Large intestine (tissue), 3 donors: ENCODE data around the gene COL6A3. TPM values are rescaled to one million over a fixed set of nuclear protein-coding genes. Genes with fewer than 3 reads are reported as not detected.

Source experiments
- DNase-seq, 2 donors: peaks; one replicate each; pipeline versions ENCODE4 v3.0.0 to v3.0.0-alpha.2; 2013
- H3K27ac ChIP-seq: one replicate; pipeline ENCODE4 v1.5.1; 2013; ENCODE audit warnings: low read length
- H3K27me3 ChIP-seq: 2 replicates; pipeline ENCODE4 v1.6.1; 2013; ENCODE audit warnings: low read length; ENCODE audit not compliant: control insufficient read depth, insufficient read depth
- H3K36me3 ChIP-seq: 2 replicates; pipeline ENCODE4 v1.6.1; 2013; ENCODE audit warnings: low read length; ENCODE audit not compliant: control insufficient read depth, insufficient read depth
- H3K4me1 ChIP-seq: one replicate; pipeline ENCODE4 v1.6.1; 2013; ENCODE audit warnings: low read length; ENCODE audit not compliant: control insufficient read depth, insufficient read depth
- H3K4me3 ChIP-seq: one replicate; pipeline ENCODE4 v1.5.1; 2013; ENCODE audit warnings: low read length
- H3K9me3 ChIP-seq: one replicate; pipeline ENCODE4 v1.6.1; 2013; ENCODE audit warnings: mild to moderate bottlenecking, low read depth, low read length, moderate library complexity; ENCODE audit not compliant: control insufficient read depth
- WGBS: methylation state at CpG from one replicate; pipeline ENCODE4 v1.1.5; 2013; ENCODE audit warnings: low lambda C conversion rate; ENCODE audit not compliant: insufficient coverage; 5-methylcytosine and 5-hydroxymethylcytosine counted together
- polyA plus RNA-seq: library from polyadenylated mRNA; unstranded; fragments of 120-200 nt; gene quantifications from one replicate; pipeline ENCODE4 v1.2.1, GENCODE V29; 2013

The COL6A3 gene
- polyA plus RNA-seq, 1 donor = 127 TPM

DNA sequence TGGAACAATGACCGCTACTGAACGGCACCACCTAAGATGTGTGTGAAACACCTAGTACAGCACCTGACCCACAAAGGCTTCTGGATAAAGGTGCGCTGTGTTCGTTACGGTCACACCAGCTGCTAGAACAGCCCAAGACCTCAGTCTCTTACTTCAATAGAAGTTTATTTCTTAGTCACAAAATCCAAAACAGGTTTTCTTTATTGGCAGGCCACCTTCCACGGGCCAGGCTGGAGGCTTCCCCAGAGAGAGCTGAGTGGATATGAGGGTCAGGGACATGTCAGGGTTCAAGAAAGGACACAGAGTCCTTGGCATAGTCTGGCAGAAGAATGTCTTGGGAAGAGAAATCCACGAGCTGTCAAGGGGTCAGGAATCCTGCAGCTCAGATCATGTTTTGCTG lies 92.2 kb downstream of the COL6A3 start:
- Histone ChIP-seq H3K4me3 (no peak overlapping the region), H3K9me3 (no peaks in the 10 kb centered on the region), H3K27me3 (no peaks in the 10 kb centered on the region), H3K36me3 (peaks cover 10% of the 10 kb centered on the region), H3K27ac (no peak overlapping the region), H3K4me1 (peaks cover 16% of the 10 kb centered on the region)
- WGBS = 67% methylated on average over 1 of the region's 7 CpGs
- no peak for DNase-seq

GRCh38 chr2:237320801-237321560 lies 93.0 kb downstream of the COL6A3 start:
- WGBS = 63% methylated on average over 1 of the region's 11 CpGs
- H3K4me1 ChIP-seq = peaks cover 20% of the 10 kb centered on the region
- peaks cover 10% of the 10 kb centered on the region for H3K36me3 ChIP-seq

GRCh38 chr2:237319887-237320286 lies 94.1 kb downstream of the COL6A3 start:
- peaks cover 30% of the 10 kb centered on the region for H3K4me1 ChIP-seq
- DNase-seq = no peak
- no peak overlapping the region for H3K4me3 ChIP-seq
- peaks cover 10% of the 10 kb centered on the region for H3K36me3 ChIP-seq
- no peaks in the 10 kb centered on the region for H3K9me3 ChIP-seq
- no peak overlapping the region for H3K27ac ChIP-seq
- 100% methylated on average over 3 of the region's 4 CpGs for WGBS
- no peaks in the 10 kb centered on the region for H3K27me3 ChIP-seq

More at GRCh38 chr2:237320801-237321560, 93.0 kb downstream of the COL6A3 start:
- Histone ChIP-seq H3K9me3 (no peaks in the 10 kb centered on the region), H3K27me3 (no peaks in the 10 kb centered on the region), H3K4me3 (no peak overlapping the region), H3K27ac (no peak overlapping the region)
- no peak for DNase-seq

GRCh38 chr2:237319086-237319820 lies 94.7 kb downstream of the COL6A3 start:
- no CpG with 5 or more reads among the region's 15 CpGs for WGBS
- DNase-seq = peak in 1 of 2 donors; percentile 47
- Histone ChIP-seq H3K27ac (no peak overlapping the region), H3K4me3 (no peak overlapping the region), H3K36me3 (peaks cover 10% of the 10 kb centered on the region), H3K9me3 (no peaks in the 10 kb centered on the region), H3K27me3 (no peaks in the 10 kb centered on the region), H3K4me1 (peaks cover 36% of the 10 kb centered on the region)

- H3K9me3 ChIP-seq = no peaks in the 10 kb centered on the region
- WGBS = no CpG with 5 or more reads among the region's 6 CpGs
- no peak overlapping the region for H3K4me3 ChIP-seq
- peaks cover 37% of the 10 kb centered on the region for H3K4me1 ChIP-seq
- DNase-seq = no peak
- H3K27me3 ChIP-seq = no peaks in the 10 kb centered on the region
- H3K36me3 ChIP-seq = no peaks in the 10 kb centered on the region
- H3K27ac ChIP-seq = peak overlapping the region; percentile 82
Measured at GRCh38 chr2:237316339-237316738, 97.6 kb downstream of the COL6A3 start.

- DNase-seq = peak; percentile 70 to 89
- WGBS = 0% methylated on average over 1 of the region's 6 CpGs
- H3K36me3 ChIP-seq = no peaks in the 10 kb centered on the region
- H3K9me3 ChIP-seq = no peaks in the 10 kb centered on the region
- H3K27me3 ChIP-seq = no peaks in the 10 kb centered on the region
- H3K27ac ChIP-seq = peak overlapping the region; percentile 82
- H3K4me3 ChIP-seq = no peak overlapping the region
- H3K4me1 ChIP-seq = peaks cover 37% of the 10 kb centered on the region
Measured at GRCh38 chr2:237315829-237316225, 98.1 kb downstream of the COL6A3 start.

GRCh38 chr2:237315170-237315828 lies 98.7 kb downstream of the COL6A3 start:
- H3K4me3 ChIP-seq = no peak overlapping the region
- no peaks in the 10 kb centered on the region for H3K9me3 ChIP-seq
- peak; percentile 84 to 90 for DNase-seq
- no peaks in the 10 kb centered on the region for H3K36me3 ChIP-seq
- no CpG with 5 or more reads among the region's 14 CpGs for WGBS
- H3K4me1 ChIP-seq = peaks cover 37% of the 10 kb centered on the region
- H3K27me3 ChIP-seq = no peaks in the 10 kb centered on the region
- peak overlapping the region; percentile 82 for H3K27ac ChIP-seq

- no peaks in the 10 kb centered on the region for H3K36me3 ChIP-seq
- peak overlapping the region; percentile 82 for H3K27ac ChIP-seq
- peaks cover 37% of the 10 kb centered on the region for H3K4me1 ChIP-seq
- no peak for DNase-seq
- H3K4me3 ChIP-seq = no peak overlapping the region
- no CpG with 5 or more reads among the region's 3 CpGs for WGBS
- H3K9me3 ChIP-seq = no peaks in the 10 kb centered on the region
- no peaks in the 10 kb centered on the region for H3K27me3 ChIP-seq
Measured at GRCh38 chr2:237314681-237315080, 99.3 kb downstream of the COL6A3 start.

- 90% methylated on average over 2 of the region's 7 CpGs for WGBS
Measured at GRCh38 chr2:237314198-237314597, 99.8 kb downstream of the COL6A3 start.

GRCh38 chr2:237312021-237312755 lies 101.8 kb downstream of the COL6A3 start:
- Histone ChIP-seq H3K4me1 (peaks cover 29% of the 10 kb centered on the region), H3K27ac (no peak overlapping the region), H3K27me3 (no peaks in the 10 kb centered on the region), H3K4me3 (no peak overlapping the region), H3K36me3 (no peaks in the 10 kb centered on the region), H3K9me3 (no peaks in the 10 kb centered on the region)
- 100% methylated on average over 6 of the region's 12 CpGs for WGBS
- no peak for DNase-seq

More at GRCh38 chr2:237314198-237314597, 99.8 kb downstream of the COL6A3 start:
- H3K27me3 ChIP-seq = no peaks in the 10 kb centered on the region
- no peaks in the 10 kb centered on the region for H3K36me3 ChIP-seq
- peaks cover 34% of the 10 kb centered on the region for H3K4me1 ChIP-seq
- no peak for DNase-seq
- H3K4me3 ChIP-seq = no peak overlapping the region
- H3K9me3 ChIP-seq = no peaks in the 10 kb centered on the region
- peak overlapping the region; percentile 82 for H3K27ac ChIP-seq
